GM19025 (cell line): ENCODE measurements around the gene GRAMD4.

ENCODE experiments used
- ATAC-seq: cut with Tn5 transposase; IDR thresholded peaks from one replicate; pipeline ENCODE4 v1.9.1; 2021; ENCODE audit warnings: mild to moderate bottlenecking, low read depth, moderate library complexity; ENCODE audit not compliant: unreplicated experiment

Gene GRAMD4

GRCh38 chr22:46582281-46582933, 37.8 kb upstream of the GRAMD4 start:
- no peak for ATAC-seq

GRCh38 chr22:46583571-46583970, 36.6 kb upstream of the GRAMD4 start:
- ATAC-seq = no peak

- ATAC-seq = no peak
These were observed 35.9 kb upstream of the GRAMD4 start for GRCh38 chr22:46584081-46584921.

- no peak for ATAC-seq
These were observed 34.7 kb upstream of the GRAMD4 start for GRCh38 chr22:46585340-46586122.

GRCh38 chr22:46586123-46586519, 34.1 kb upstream of the GRAMD4 start:
- no peak for ATAC-seq

GRCh38 chr22:46586531-46587011, 33.6 kb upstream of the GRAMD4 start:
- no peak for ATAC-seq

- peak; percentile 44 for ATAC-seq
These were observed 33.1 kb upstream of the GRAMD4 start for GRCh38 chr22:46587061-46587460.

GRCh38 chr22:46587492-46588278, 32.5 kb upstream of the GRAMD4 start:
- peak; percentile 48 for ATAC-seq

- no peak for ATAC-seq
These were observed 31.7 kb upstream of the GRAMD4 start for GRCh38 chr22:46588279-46589140.

GRCh38 chr22:46589141-46589748, 30.9 kb upstream of the GRAMD4 start:
- ATAC-seq = no peak

GRCh38 chr22:46589871-46590271, 30.3 kb upstream of the GRAMD4 start:
- no peak for ATAC-seq

- no peak for ATAC-seq
These were observed 29.9 kb upstream of the GRAMD4 start for GRCh38 chr22:46590334-46590733.

- ATAC-seq = no peak
These were observed 28.3 kb upstream of the GRAMD4 start for GRCh38 chr22:46591930-46592329.

GRCh38 chr22:46592390-46592872, 27.8 kb upstream of the GRAMD4 start:
- ATAC-seq = no peak

- ATAC-seq = no peak
These were observed 26.9 kb upstream of the GRAMD4 start for GRCh38 chr22:46593211-46593681.

- ATAC-seq = no peak
These were observed 25.9 kb upstream of the GRAMD4 start for GRCh38 chr22:46593996-46594946.

GRCh38 chr22:46594947-46595298, 25.3 kb upstream of the GRAMD4 start:
- no peak for ATAC-seq

GRCh38 chr22:46595545-46595944, 24.6 kb upstream of the GRAMD4 start:
- ATAC-seq = no peak
